ENCODE data around the gene GALNT1. TPM values are rescaled to one million over a fixed set of nuclear protein-coding genes. Genes with fewer than 3 reads are reported as not detected.

GALNT1 gene
- total and polyA plus RNA-seq, 2 donors (not counting 1 experiment from before 2014, with no cell fraction given): 7.5 to 51.3 TPM

DNA sequence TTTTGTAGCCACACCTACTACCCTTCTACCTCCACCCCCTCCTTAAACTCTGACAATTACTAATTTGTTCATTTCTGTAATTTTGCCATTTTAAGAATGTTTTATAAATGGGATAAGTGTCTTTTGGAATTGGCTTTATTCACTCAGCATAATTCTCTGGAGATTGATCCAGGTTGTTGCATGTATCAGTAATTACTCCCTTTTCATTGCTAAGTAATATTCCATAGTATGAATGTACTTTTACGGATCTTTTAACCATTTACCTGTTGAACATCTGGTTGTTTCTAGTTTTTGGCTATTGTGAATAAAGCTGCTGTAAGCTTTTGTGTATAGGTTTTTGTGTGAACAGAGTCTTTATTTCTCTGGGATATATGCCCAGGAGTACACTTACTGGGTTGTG, 4.1 kb downstream of the GALNT1 start:
- no peak overlapping the region for H3K4me3 Mint-ChIP-seq
- H3K4me1 Mint-ChIP-seq: peaks cover 49% of the 10 kb centered on the region
- peaks cover 5% of the 10 kb centered on the region for H3K9me3 Mint-ChIP-seq (ENCODE audit: insufficient read depth)
- H3K27me3 Mint-ChIP-seq: no peaks in the 10 kb centered on the region
- Histone ChIP-seq H3K4me1 (ENCODE audit: control insufficient read depth in 2 of 2, insufficient read depth in 2 of 2, low read length in 2 of 2) (peaks cover 23 to 25% of the 10 kb centered on the region in 2 donors), H3K9me3 (ENCODE audit: control extremely low read depth in 1 of 3, control insufficient read depth in 2 of 3, insufficient read depth in 1 of 3, low read length in 2 of 3) (peaks cover 0 to 6% (median 4%) of the 10 kb centered on the region in 3 donors), H3K36me3 (replicated peaks in 1 of 2; ENCODE audit: control extremely low read depth in 1 of 2, control insufficient read depth in 1 of 2, extremely low read depth in 1 of 2, insufficient read depth in 2 of 2, low read length in 1 of 2) (no peaks in the 10 kb centered on the region), H3K9ac (ENCODE audit: low read length) (no peak overlapping the region), H3K27me3 (replicated peaks in 1 of 4; ENCODE audit: control extremely low read depth in 1 of 4, control insufficient read depth in 3 of 4, insufficient read depth in 4 of 4, low read length in 3 of 4) (no peaks in the 10 kb centered on the region), H2AFZ (ENCODE audit: insufficient read depth, low read depth, low read length, poor library complexity, severe bottlenecking) (no peak overlapping the region), H3K4me2 (replicated peaks; ENCODE audit: low read depth, low read length, poor library complexity, severe bottlenecking) (no peak overlapping the region), H4K20me1 (ENCODE audit: control insufficient read depth, insufficient read depth, low read length, poor library complexity, severe bottlenecking) (no peaks in the 10 kb centered on the region), H3K27ac (ENCODE audit: low read length in 2 of 2) (no peak overlapping the region), H3K79me2 (ENCODE audit: control insufficient read depth, insufficient read depth, low read length) (peaks cover 86% of the 10 kb centered on the region), H3K4me3 (ENCODE audit: control extremely low read depth in 1 of 5, extremely low read depth in 1 of 5, insufficient read depth in 1 of 5, low read depth in 2 of 5, low read length in 4 of 5) (no peak overlapping the region)
- intact Hi-C loops (cut with micrococcal nuclease): loop anchor here (10.0 kb wide), 2 partner anchors 109 to 479 kb away; partner anchors contain the start of gene RPRD1A
- no CpG with 5 or more reads among the region's 1 CpG for WGBS (ENCODE audit: insufficient coverage)
- ChIA-PET CTCF (interaction anchor here (1.1 kb wide), 1 partner anchor 31 kb away, joined by 3 read pairs; no protein-coding TSS in a partner anchor), POLR2A (no interaction called here)
- ATAC-seq (ENCODE audit: low read depth): no peak
- no peak for TF ChIP-seq EZH2 (IDR thresholded peaks at IDR 0.05; ENCODE audit: borderline replicate concordance, insufficient read depth, low read depth, low read length, poor library complexity, severe bottlenecking)
- DNase-seq: no peak
- no peak overlapping the region for H3K27ac Mint-ChIP-seq

DNA sequence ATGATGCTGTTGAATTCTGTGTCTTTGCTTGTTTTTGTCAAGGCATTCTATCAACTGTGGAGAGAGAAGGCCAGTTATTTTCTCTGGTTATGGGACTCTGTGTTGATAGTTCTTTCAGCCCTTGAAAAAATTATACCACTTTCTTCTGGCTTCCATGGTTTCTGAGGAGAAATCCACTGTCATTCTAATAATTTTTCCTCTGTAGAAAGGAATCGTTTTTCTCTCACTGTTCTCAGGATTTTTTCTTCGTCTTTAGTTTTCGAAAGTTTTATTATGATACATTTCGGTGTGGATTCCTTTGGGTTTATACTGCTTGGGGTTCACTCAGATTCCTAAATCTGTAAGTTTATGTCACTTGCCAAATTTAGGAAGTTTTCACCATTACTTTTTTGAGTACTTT, 6.6 kb downstream of the GALNT1 start:
- no peak overlapping the region for H2AFZ ChIP-seq (ENCODE audit: insufficient read depth, low read depth, low read length, poor library complexity, severe bottlenecking)
- no peaks in the 10 kb centered on the region for H4K20me1 ChIP-seq (ENCODE audit: control insufficient read depth, insufficient read depth, low read length, poor library complexity, severe bottlenecking)
- no peak overlapping the region for H3K27ac ChIP-seq (ENCODE audit: low read length in 2 of 2)
- no peak overlapping the region for H3K9ac ChIP-seq (ENCODE audit: low read length)
- WGBS (ENCODE audit: insufficient coverage): no CpG with 5 or more reads among the region's 4 CpGs
- H3K27me3 ChIP-seq (replicated peaks in 1 of 4; ENCODE audit: control extremely low read depth in 1 of 4, control insufficient read depth in 3 of 4, insufficient read depth in 4 of 4, low read length in 3 of 4): no peaks in the 10 kb centered on the region
- TF ChIP-seq EZH2 (IDR thresholded peaks at IDR 0.05; ENCODE audit: borderline replicate concordance, insufficient read depth, low read depth, low read length, poor library complexity, severe bottlenecking) (no peak), CTCF (IDR thresholded peaks at IDR 0.05) (no peak)
- intact Hi-C loops (cut with micrococcal nuclease): loop anchor here (2.0 to 10.0 kb wide), 4 partner anchors 107 to 541 kb away; partner anchors contain the start of genes ELP2, RPRD1A and SLC39A6
- CTCF ChIA-PET: interaction anchor here (1.3 to 1.5 kb wide), 4 partner anchors 28 to 168 kb away, joined by 3 to 12 read pairs (median 8); no protein-coding TSS in a partner anchor
- no peak overlapping the region for H3K27ac Mint-ChIP-seq
- H3K4me1 Mint-ChIP-seq: peaks cover 40% of the 10 kb centered on the region
- peaks cover 0 to 6% (median 4%) of the 10 kb centered on the region in 3 donors for H3K9me3 ChIP-seq (ENCODE audit: control extremely low read depth in 1 of 3, control insufficient read depth in 2 of 3, insufficient read depth in 1 of 3, low read length in 2 of 3)
- H3K4me2 ChIP-seq (replicated peaks; ENCODE audit: low read depth, low read length, poor library complexity, severe bottlenecking): no peak overlapping the region
- H3K4me3 ChIP-seq (ENCODE audit: control extremely low read depth in 1 of 5, extremely low read depth in 1 of 5, insufficient read depth in 1 of 5, low read depth in 2 of 5, low read length in 4 of 5): no peak overlapping the region
- ATAC-seq (ENCODE audit: low read depth): no peak
- peaks cover 96% of the 10 kb centered on the region for H3K79me2 ChIP-seq (ENCODE audit: control insufficient read depth, insufficient read depth, low read length)
- H3K4me1 ChIP-seq (ENCODE audit: control insufficient read depth in 2 of 2, insufficient read depth in 2 of 2, low read length in 2 of 2): peaks cover 37 to 39% of the 10 kb centered on the region in 2 donors
- H3K9me3 Mint-ChIP-seq (ENCODE audit: insufficient read depth): peaks cover 5% of the 10 kb centered on the region
- POLR2A ChIA-PET: no interaction called here
- DNase-seq: no peak
- no peaks in the 10 kb centered on the region for H3K36me3 ChIP-seq (replicated peaks in 1 of 2; ENCODE audit: control extremely low read depth in 1 of 2, control insufficient read depth in 1 of 2, extremely low read depth in 1 of 2, insufficient read depth in 2 of 2, low read length in 1 of 2)
- H3K27me3 Mint-ChIP-seq: no peaks in the 10 kb centered on the region
- no peak overlapping the region for H3K4me3 Mint-ChIP-seq
